HG02884 (cell line): Measurements from ENCODE around the gene UNC45A.

Experiments
- ATAC-seq: cut with Tn5 transposase; IDR thresholded peaks from one replicate; pipeline ENCODE4 v1.9.1; 2021; ENCODE audit warnings: mild to moderate bottlenecking, moderate library complexity; ENCODE audit not compliant: unreplicated experiment

UNC45A gene, protein sequence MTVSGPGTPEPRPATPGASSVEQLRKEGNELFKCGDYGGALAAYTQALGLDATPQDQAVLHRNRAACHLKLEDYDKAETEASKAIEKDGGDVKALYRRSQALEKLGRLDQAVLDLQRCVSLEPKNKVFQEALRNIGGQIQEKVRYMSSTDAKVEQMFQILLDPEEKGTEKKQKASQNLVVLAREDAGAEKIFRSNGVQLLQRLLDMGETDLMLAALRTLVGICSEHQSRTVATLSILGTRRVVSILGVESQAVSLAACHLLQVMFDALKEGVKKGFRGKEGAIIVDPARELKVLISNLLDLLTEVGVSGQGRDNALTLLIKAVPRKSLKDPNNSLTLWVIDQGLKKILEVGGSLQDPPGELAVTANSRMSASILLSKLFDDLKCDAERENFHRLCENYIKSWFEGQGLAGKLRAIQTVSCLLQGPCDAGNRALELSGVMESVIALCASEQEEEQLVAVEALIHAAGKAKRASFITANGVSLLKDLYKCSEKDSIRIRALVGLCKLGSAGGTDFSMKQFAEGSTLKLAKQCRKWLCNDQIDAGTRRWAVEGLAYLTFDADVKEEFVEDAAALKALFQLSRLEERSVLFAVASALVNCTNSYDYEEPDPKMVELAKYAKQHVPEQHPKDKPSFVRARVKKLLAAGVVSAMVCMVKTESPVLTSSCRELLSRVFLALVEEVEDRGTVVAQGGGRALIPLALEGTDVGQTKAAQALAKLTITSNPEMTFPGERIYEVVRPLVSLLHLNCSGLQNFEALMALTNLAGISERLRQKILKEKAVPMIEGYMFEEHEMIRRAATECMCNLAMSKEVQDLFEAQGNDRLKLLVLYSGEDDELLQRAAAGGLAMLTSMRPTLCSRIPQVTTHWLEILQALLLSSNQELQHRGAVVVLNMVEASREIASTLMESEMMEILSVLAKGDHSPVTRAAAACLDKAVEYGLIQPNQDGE

DNA sequence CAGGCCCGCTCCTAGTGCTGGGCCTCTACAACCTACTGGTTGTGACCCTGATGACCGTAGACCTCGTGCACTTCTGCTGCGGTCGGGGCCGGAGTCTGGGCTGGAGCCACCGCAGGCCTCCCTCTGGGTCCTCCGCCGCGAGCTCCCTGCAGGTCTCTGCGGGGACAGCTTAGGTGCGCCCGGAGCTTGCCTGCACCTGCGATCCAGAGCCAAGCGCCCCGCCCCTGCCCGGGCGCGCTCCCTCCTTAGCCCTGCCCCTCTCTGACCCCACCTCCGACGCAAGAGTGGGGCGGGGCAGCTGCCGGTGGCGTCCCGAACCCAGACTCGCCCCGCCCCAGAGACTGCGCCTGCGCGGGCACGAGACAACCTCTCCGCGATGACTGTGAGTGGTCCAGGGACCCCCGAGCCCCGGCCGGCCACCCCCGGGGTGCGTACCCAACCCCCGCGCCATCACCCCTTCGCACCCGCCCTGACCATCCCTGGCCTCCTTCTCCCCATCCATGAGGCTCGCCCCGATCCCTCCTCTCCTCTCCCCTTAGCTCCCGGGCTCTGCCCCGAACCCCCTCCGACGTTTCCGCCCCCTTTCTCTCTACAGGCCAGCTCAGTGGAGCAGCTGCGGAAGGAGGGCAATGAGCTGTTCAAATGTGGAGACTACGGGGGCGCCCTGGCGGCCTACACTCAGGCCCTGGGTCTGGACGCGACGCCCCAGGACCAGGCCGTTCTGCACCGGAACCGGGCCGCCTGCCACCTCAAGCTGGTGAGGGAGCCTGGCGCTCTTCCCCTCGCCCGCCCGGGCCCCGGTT lies at the start of gene UNC45A:
TSS of gene UNC45A (plus strand) at position 337 of the 803 bp plus-strand sequence. CDS start at position 377, 40 bp downstream.
- ATAC-seq, result peak; percentile 59

DNA sequence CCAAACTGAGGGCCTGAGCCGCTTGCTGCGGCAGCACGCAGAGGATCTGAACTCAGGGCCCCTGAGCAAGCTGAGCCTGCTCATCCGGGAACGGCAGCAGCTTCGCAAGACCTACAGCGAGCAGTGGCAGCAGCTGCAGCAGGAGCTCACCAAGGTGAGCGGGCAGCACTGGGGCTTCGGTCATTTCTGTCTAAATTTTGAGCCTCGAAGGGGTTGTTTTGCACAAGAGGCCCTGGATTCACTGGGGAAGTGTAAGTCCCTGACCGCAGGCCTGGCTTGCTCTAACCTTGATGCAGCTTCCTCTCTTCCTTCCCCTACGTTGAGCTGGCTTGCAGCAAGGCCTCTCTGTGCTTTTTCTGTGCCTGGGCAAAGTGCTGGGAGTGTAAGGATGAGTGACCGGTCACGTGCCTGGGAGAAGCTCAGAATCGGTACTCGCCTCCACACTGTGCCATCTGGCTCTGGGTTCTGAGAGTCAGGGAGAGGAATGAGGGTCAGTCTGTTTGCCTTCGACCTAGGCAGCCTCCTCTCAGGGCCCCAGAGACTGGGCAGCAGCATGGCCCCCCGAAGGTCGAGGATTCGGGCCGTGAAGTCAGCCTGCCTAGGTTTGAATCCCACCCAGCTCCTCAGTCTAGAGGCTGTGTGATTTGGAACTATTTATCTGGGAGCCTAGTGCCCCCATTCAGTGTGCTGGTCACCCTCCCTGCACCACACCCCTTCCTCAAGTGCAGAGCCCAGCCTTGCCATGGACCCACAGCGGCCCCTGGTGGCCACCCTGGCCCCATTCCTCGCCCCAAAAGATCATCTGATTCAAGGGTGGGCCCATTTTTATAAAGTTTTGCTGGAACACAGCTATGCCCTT lies 49.4 kb upstream of the UNC45A start:
- no peak for ATAC-seq

DNA sequence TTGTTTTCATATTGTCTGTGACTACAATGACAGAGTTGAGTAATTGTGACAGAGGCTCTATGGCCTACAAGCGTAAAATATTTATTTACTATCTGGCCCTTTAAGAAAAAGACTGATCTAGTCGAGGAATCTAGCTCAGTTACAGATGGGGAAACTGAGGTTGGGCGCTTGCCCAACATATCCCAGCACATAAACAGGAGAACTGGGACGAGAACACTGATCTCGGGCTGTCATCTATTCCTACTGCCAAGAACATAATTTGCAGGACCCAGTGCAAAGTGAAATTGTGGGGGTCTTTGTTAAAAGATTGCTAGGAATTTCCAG lies 48.8 kb upstream of the UNC45A start:
- ATAC-seq, result no peak

DNA sequence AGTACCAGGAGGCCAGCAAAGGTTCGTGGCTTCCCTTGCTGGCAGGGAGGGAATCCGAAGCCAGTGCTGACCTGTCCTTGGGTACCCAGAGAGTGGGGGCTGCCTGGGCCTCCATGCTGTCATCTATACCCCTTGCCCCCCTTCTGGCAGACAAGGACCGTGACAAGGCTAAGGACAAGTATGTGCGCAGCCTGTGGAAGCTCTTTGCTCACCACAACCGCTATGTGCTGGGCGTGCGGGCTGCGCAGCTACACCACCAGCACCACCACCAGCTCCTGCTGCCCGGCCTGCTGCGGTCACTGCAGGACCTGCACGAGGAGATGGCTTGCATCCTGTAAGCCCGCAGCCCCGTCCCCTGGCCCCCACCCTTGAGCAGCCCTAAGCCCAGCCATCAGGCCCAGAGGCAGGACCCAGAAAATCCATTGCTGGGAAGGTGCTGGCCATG lies 48.0 kb upstream of the UNC45A start:
- no peak for ATAC-seq

DNA sequence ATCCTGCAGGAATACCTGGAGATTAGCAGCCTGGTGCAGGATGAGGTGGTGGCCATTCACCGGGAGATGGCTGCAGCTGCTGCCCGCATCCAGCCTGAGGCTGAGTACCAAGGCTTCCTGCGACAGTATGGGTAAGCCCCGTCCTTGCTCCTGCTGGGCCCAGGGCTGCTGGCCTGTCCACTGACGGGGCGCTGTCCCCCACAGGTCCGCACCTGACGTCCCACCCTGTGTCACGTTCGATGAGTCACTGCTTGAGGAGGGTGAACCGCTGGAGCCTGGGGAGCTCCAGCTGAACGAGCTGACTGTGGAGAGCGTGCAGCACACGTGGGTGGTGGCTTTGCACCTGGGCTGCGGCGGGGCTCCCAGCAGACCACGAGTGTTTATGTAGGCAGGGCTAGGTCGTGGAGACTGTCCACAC lies 45.8 kb upstream of the UNC45A start:
- no peak for ATAC-seq

DNA sequence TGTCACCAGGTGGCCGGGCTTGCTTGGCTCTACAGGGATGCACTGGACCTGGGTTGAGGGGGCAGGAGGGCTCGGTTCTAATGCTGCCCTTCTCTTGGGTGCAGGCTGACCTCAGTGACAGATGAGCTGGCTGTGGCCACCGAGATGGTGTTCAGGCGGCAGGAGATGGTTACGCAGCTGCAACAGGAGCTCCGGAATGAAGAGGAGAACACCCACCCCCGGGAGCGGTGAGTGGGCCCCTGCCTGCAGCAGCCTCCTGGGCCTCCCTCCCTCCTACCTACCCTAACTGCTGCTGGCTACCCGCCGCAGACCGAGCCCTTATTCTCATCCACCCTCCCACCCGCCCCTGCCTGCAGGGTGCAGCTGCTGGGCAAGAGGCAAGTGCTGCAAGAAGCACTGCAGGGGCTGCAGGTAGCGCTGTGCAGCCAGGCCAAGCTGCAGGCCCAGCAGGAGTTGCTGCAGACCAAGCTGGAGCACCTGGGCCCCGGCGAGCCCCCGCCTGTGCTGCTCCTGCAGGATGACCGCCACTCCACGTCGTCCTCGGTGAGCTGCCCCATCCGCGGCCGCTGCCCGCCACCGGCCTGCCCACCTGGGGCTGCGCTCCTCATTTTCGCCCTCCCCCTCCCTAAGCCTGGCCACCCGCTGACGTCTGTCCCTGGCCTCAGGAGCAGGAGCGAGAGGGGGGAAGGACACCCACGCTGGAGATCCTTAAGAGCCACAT lies 45.2 kb upstream of the UNC45A start:
- no peak for ATAC-seq

DNA sequence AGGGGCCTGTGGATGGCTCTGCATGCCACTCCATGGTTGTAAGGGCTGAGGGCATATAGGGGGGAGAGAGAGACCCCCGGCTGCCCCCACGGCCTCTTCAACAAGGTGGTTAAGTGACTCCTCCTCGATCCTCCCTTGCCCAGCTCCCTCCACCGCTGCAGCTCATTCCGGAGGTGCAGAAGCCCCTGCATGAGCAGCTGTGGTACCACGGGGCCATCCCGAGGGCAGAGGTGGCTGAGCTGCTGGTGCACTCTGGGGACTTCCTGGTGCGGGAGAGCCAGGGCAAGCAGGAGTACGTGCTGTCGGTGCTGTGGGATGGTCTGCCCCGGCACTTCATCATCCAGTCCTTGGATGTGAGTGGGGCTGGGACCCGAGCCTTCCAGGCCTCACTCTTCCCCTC lies 44.2 kb upstream of the UNC45A start:
- no peak for ATAC-seq

DNA sequence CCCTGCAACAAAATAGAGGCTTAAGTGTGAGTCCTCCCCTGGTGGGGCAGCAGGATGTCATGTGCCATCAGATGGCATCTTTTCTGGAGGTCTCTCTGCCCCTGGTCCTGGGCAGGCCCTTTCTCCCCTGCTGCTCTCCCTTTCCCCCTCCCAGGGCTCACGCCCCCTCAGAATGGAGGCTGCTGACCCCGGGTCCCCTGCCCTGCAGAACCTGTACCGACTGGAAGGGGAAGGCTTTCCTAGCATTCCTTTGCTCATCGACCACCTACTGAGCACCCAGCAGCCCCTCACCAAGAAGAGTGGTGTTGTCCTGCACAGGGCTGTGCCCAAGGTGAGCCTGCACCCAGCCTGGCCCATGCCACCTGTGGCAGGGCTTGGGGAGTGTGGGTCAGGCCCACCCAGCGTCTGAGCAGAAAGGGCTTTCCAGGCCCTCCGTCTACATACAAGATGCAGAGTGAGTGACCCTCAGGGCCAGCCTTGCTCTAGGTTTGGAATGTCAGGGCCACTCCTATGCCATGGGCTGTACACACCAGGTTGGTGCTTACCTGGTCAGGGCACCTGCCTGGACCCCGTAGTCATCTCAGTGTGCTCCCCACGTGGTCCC lies 43.6 kb upstream of the UNC45A start:
- no peak for ATAC-seq

DNA sequence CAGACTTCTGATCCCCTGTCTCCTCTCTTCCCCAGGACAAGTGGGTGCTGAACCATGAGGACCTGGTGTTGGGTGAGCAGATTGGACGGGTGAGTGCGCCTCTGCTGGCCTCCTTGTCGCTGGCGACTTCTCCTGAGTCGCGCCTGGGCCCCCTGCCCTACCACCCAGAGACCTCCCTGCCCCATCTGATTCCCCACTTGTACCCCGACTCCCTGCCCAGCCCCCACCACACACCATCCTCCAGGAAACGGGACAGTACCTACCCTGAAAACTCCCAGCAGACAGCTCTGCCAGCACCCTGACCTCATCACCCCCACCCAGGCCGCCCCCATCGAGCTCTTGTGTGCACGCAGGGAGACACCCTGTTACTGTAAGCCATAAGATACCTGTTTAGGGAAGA lies 43.1 kb upstream of the UNC45A start:
- ATAC-seq, result no peak

DNA sequence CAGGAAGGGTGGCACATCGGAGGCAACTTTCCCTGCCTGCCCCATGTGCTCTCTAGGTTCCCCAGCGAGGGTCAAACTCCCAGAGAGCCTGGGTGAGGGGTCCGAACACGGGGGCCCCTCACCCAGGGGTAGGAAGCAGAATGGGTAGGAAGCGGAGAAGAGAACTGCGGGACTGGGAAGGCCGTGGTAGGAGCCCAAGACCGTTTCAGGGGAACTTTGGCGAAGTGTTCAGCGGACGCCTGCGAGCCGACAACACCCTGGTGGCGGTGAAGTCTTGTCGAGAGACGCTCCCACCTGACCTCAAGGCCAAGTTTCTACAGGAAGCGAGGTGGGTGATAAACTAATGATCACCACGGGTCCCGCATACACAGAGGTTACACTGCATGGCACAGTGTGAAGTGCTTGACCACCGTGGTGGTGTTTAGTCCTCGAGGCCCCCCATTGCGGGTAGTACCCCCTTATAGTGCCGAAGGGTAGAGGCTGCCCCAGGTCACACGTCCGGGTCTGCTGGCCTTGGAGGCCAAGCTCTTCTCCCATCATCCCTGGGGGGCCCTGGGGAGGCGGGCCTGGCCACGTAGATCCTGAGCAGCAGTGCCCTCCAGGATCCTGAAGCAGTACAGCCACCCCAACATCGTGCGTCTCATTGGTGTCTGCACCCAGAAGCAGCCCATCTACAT lies 42.4 kb upstream of the UNC45A start:
- no peak for ATAC-seq

DNA sequence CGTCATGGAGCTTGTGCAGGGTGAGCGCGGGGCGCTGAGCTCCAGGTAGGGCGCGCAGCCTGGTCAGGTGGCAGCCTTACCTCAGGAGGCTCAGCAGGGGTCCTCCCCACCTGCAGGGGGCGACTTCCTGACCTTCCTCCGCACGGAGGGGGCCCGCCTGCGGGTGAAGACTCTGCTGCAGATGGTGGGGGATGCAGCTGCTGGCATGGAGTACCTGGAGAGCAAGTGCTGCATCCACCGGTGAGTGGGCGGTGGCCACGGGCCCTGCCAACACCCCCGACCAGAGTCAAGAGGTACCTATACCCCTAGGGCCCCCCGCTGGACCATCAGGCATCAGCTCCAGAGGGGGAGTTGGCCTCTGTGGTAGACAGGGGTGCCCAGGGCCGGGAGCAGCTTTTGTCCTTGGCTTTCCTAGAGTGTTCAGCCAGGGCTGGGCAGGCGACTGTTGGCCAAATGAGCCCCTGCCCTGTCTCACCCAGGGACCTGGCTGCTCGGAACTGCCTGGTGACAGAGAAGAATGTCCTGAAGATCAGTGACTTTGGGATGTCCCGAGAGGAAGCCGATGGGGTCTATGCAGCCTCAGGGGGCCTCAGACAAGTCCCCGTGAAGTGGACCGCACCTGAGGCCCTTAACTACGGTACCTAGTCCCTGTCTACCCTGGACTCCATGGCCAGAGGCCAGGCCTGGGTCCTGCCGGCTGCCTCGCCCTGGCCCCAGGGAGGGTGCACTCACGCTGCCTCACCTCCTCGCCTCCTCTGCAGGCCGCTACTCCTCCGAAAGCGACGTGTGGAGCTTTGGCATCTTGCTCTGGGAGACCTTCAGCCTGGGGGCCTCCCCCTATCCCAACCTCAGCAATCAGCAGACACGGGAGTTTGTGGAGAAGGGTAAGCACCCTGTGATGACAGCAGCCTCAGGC lies 41.7 kb upstream of the UNC45A start:
- ATAC-seq, result no peak

DNA sequence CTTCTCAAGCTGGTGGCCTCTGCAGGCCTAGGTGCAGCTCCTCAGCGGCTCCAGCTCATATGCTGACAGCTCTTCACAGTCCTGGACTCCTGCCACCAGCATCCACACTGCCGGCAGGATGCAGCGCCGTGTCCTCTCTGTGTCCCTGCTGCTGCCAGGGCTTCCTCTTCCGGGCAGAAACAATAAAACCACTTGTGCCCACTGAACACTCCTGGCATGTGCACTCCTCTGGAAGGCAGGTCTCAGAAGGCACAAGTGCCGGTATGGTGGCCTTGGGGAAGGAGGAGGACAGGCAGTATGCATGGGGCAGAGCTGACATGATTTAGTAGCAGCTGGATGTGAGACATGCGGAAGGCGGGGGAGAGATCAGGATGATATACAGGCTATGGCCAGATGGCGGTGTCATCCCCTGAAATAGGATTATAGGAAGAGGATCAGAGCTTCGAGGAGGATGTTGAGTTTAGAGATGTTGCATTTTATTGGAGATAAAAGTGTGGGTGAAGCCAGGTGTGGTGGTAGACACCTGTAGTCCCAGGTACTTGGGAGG lies 39.4 kb upstream of the UNC45A start:
- ATAC-seq, result no peak

DNA sequence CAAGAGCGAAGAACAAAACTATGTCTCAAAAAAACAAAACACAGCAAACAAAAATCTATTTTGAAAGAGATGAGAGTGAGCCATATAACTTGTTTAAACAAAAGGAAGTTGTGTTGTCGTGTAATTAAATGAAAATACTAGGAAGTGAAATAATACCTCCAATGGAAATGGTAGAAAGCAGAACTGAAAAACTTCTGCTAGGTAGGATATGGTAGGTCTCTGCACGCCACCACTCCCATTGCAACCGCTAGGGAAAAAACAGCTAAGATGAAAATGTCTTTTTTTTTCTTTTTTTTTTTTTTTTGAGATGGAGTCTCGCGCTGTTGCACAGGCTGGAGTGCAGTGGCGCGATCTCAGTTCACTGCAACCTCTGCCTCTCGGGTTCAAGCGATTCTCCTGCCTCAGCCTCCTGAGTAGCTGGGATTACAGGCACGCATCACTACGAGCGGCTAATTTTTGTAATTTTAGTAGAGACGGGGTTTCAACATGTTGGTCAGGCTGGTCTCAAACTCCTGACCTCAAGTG lies 37.9 kb upstream of the UNC45A start:
- ATAC-seq, result peak; percentile 71

DNA sequence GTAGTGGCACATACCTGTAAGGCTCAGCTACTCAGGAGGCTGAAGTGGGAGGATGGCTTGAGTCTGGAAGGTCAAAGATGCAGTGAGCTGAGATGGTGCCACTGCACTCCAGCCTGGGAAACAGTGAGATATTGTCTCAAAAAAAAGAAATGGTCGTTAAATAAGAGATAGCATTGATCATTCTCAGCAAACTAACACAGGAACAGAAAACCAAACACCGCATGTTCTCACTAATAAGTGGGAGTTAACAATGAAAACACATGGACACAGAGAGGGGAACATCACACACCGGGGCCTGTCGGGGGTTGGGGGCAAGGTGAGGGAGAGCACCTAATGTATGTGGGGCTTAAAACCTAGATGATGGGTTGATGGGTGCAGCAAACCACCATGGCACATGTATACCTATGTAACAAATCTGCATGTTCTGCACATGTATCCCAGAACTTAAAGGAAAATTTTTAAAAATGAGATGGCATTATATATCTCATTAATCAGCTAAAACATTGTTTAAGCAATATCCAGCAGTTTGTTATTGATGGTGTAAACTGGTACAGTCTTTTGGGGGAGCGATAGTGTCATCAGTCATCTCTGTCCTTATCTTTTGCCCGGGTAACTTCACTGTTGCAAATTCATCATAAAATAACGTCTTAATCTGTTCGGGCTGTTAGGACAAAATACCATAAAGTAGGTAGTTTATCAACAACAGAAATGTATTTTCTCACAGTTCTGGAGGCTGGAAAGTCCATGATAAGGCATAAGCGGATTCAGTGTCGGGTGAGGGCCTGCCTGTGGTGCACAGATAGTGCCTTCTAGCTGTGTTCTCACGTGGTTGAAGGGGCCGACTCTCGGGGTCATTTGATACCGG lies 33.7 kb upstream of the UNC45A start:
- ATAC-seq, result no peak

DNA sequence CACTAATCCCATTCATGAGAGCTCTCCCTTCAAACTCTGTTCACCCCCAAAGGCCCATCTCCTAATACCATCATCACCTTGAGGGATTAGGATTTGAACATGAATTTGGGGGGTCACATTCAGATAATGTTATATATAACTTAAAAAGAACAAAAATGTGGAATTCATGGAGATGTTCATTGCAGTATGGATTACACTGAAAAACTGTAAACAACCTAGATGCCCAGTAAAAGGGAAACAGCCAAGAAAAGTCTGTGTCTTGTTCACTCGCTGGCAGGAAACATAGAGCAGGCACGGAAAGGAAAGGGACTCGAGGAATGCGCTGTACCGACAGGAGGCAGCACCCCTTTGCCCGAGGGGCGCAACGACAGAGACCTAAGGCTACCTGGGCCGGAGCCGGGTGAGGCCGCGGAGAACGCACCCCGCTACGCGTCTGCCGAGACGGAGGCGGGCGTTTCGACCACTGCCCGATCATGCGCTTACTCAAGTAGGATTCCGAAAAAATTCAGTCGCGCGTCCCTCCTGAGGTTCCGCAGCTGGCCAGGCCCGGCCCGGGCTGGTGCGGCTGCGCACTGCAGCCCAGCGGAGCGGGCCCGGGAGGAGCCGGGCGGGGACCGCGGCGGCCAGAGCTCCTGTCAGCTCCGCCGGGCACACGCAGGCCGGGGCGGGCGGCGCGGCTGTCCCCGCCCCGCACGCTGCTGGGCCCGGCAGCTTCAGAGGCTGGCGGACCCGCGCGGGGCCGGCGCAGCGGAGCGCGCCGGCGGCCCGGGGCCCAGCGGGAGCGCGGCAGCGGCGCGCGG lies 32.8 kb upstream of the UNC45A start:
- peak; percentile 53 for ATAC-seq
